Skeletal muscle cell (primary cell): Measurements from ENCODE around the gene TJP3.

Experiments used
- DNase-seq: peaks from one replicate; pipeline ENCODE4 v3.0.0-alpha.2; 2010; ENCODE audit warnings: low read depth
- H3K4me3 ChIP-seq: 2 replicates; pipeline ENCODE4 v1.5.1; 2011; ENCODE audit warnings: low read depth, mild to moderate bottlenecking, control low read depth, low read length, moderate library complexity

Gene TJP3

GRCh38 chr19:3775374-3775711 lies 67.2 kb downstream of the TJP3 start:
- no peak for DNase-seq
- H3K4me3 ChIP-seq, result no peak overlapping the region

- no peak overlapping the region for H3K4me3 ChIP-seq
- DNase-seq, result no peak
These were observed 67.6 kb downstream of the TJP3 start for GRCh38 chr19:3775831-3776230.

GRCh38 chr19:3776479-3777040 lies 68.4 kb downstream of the TJP3 start:
- no peak overlapping the region for H3K4me3 ChIP-seq
- no peak for DNase-seq

- H3K4me3 ChIP-seq, result no peak overlapping the region
- no peak for DNase-seq
These were observed 70.1 kb downstream of the TJP3 start for GRCh38 chr19:3778104-3778867.

GRCh38 chr19:3778899-3779723 lies 70.9 kb downstream of the TJP3 start:
- no peak for DNase-seq
- no peak overlapping the region for H3K4me3 ChIP-seq

- DNase-seq, result no peak
These were observed 72.7 kb downstream of the TJP3 start for GRCh38 chr19:3780786-3781304.

GRCh38 chr19:3781603-3782002 lies 73.4 kb downstream of the TJP3 start:
- DNase-seq, result no peak
- no peak overlapping the region for H3K4me3 ChIP-seq

More at GRCh38 chr19:3780786-3781304, 72.7 kb downstream of the TJP3 start:
- no peak overlapping the region for H3K4me3 ChIP-seq

GRCh38 chr19:3782330-3782729 lies 74.1 kb downstream of the TJP3 start:
- DNase-seq, result no peak
- no peak overlapping the region for H3K4me3 ChIP-seq

GRCh38 chr19:3782903-3783302 lies 74.7 kb downstream of the TJP3 start:
- no peak overlapping the region for H3K4me3 ChIP-seq
- no peak for DNase-seq

- H3K4me3 ChIP-seq, result no peak overlapping the region
- DNase-seq, result no peak
These were observed 75.7 kb downstream of the TJP3 start for GRCh38 chr19:3783660-3784584.

- DNase-seq, result no peak
- H3K4me3 ChIP-seq, result no peak overlapping the region
These were observed 76.6 kb downstream of the TJP3 start for GRCh38 chr19:3784607-3785450.

- H3K4me3 ChIP-seq, result no peak overlapping the region
- DNase-seq, result no peak
These were observed 77.3 kb downstream of the TJP3 start for GRCh38 chr19:3785451-3785937.

GRCh38 chr19:3785938-3786824 lies 78.0 kb downstream of the TJP3 start, which contains the start of gene MATK:
Gene MATK (minus strand): TSS chr19:3786381. CDS start chr19:3785135, 1,246 bp downstream.
- H3K4me3 ChIP-seq, result no peak within 1 kb of the TSS

GRCh38 chr19:3788996-3789778 lies 81.0 kb downstream of the TJP3 start:
- no peak for DNase-seq
- H3K4me3 ChIP-seq, result no peak overlapping the region

More at GRCh38 chr19:3785938-3786824, 78.0 kb downstream of the TJP3 start, which contains the start of gene MATK:
- no peak for DNase-seq

- no peak overlapping the region for H3K4me3 ChIP-seq
- DNase-seq, result no peak
These were observed 82.1 kb downstream of the TJP3 start for GRCh38 chr19:3790209-3790734.

- H3K4me3 ChIP-seq, result no peak overlapping the region
- DNase-seq, result no peak
These were observed 82.8 kb downstream of the TJP3 start for GRCh38 chr19:3790941-3791340.
